ENCODE results near the gene AMOT.

Gene AMOT

DNA sequence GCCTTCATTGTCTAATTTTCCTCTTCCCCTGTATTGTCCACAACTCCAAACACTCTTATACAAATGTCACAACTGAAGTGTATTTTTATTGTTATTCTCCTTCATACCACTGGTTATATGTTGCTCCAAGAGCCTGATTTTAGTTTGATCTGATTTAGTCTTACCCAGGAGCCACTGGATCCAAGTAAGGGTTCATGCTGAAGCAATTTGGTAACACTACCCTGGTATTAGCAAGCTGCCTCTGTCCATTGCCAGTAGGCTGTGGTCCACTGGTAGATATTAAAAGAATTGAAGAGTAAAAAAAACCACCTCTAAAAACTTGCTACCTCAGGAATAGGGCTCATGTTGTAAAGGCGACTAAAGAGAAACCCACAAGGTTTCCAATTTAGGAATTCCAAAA is 41.2 kb downstream of the AMOT start:
- TF ChIP-seq EZH2phosphoT487 (conservative IDR thresholded peaks at IDR 0.05; ENCODE audit: low read length): no peak
- TF ChIP-seq, protein P1, sequence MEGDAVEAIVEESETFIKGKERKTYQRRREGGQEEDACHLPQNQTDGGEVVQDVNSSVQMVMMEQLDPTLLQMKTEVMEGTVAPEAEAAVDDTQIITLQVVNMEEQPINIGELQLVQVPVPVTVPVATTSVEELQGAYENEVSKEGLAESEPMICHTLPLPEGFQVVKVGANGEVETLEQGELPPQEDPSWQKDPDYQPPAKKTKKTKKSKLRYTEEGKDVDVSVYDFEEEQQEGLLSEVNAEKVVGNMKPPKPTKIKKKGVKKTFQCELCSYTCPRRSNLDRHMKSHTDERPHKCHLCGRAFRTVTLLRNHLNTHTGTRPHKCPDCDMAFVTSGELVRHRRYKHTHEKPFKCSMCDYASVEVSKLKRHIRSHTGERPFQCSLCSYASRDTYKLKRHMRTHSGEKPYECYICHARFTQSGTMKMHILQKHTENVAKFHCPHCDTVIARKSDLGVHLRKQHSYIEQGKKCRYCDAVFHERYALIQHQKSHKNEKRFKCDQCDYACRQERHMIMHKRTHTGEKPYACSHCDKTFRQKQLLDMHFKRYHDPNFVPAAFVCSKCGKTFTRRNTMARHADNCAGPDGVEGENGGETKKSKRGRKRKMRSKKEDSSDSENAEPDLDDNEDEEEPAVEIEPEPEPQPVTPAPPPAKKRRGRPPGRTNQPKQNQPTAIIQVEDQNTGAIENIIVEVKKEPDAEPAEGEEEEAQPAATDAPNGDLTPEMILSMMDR (IDR thresholded peaks at IDR 0.05; ENCODE audit: insufficient read depth, low read length, poor library complexity, severe bottlenecking): no peak
- H3K4me2 ChIP-seq (ENCODE audit: low read depth, low read length, poor library complexity, severe bottlenecking): no peak overlapping the region
- H3K9me2 ChIP-seq (replicated peaks; ENCODE audit: insufficient read depth, low read length): no peaks in the 10 kb centered on the region
- no peak overlapping the region for H3K9ac ChIP-seq (ENCODE audit: low read length)
- H3K27ac ChIP-seq (ENCODE audit: low read depth, low read length): no peak overlapping the region
- H3K4me3 ChIP-seq (ENCODE audit: insufficient read depth, low read length, poor library complexity, severe bottlenecking): no peak overlapping the region
- no peaks in the 10 kb centered on the region for H3F3A ChIP-seq (ENCODE audit: insufficient read depth)
- H4K20me1 ChIP-seq (ENCODE audit: low read depth, low read length): no peaks in the 10 kb centered on the region
- no peaks in the 10 kb centered on the region for H3K36me3 ChIP-seq (ENCODE audit: low read length)
- H3K27me3 ChIP-seq (ENCODE audit: low read length): no peaks in the 10 kb centered on the region
- H3K9me3 ChIP-seq (ENCODE audit: insufficient read depth, low read length): no peaks in the 10 kb centered on the region
- no peak overlapping the region for H2AFZ ChIP-seq (ENCODE audit: low read depth, low read length, severe bottlenecking)
- H3K79me2 ChIP-seq (ENCODE audit: insufficient read depth, low read length): no peaks in the 10 kb centered on the region

DNA sequence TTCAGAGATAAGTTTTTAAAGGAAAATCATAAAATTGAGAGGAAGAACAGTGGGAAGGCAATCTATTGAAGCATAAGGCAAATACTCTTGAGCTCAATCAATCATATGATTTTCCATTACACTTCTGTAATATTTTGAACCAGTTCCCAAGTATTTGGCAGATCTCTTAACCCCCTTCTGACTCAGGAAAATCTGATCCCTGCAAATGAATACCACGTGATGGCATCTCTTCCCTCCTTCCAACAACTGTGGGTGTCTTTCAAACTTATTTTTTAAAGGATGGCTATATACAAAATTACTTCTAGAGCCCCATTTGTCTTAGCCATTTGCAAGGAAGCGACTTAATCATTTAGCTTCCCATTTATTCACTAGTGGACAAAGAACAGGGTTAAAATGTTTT is 41.9 kb downstream of the AMOT start:
- H3K4me2 ChIP-seq (ENCODE audit: low read depth, low read length, poor library complexity, severe bottlenecking): no peak overlapping the region
- H3K9ac ChIP-seq (ENCODE audit: low read length): no peak overlapping the region
- no peak overlapping the region for H2AFZ ChIP-seq (ENCODE audit: low read depth, low read length, severe bottlenecking)
- H3K27ac ChIP-seq (ENCODE audit: low read depth, low read length): no peak overlapping the region
- H3K36me3 ChIP-seq (ENCODE audit: low read length): no peaks in the 10 kb centered on the region
- H3F3A ChIP-seq (ENCODE audit: insufficient read depth): no peaks in the 10 kb centered on the region
- TF ChIP-seq, protein P1 (IDR thresholded peaks at IDR 0.05; ENCODE audit: insufficient read depth, low read length, poor library complexity, severe bottlenecking): no peak
- no peak for TF ChIP-seq EZH2phosphoT487 (conservative IDR thresholded peaks at IDR 0.05; ENCODE audit: low read length)
- H3K27me3 ChIP-seq (ENCODE audit: low read length): no peaks in the 10 kb centered on the region
- H3K79me2 ChIP-seq (ENCODE audit: insufficient read depth, low read length): no peaks in the 10 kb centered on the region
- H3K9me2 ChIP-seq (replicated peaks; ENCODE audit: insufficient read depth, low read length): no peaks in the 10 kb centered on the region
- H3K9me3 ChIP-seq (ENCODE audit: insufficient read depth, low read length): no peaks in the 10 kb centered on the region
- H3K4me3 ChIP-seq (ENCODE audit: insufficient read depth, low read length, poor library complexity, severe bottlenecking): no peak overlapping the region
- no peaks in the 10 kb centered on the region for H4K20me1 ChIP-seq (ENCODE audit: low read depth, low read length)

DNA sequence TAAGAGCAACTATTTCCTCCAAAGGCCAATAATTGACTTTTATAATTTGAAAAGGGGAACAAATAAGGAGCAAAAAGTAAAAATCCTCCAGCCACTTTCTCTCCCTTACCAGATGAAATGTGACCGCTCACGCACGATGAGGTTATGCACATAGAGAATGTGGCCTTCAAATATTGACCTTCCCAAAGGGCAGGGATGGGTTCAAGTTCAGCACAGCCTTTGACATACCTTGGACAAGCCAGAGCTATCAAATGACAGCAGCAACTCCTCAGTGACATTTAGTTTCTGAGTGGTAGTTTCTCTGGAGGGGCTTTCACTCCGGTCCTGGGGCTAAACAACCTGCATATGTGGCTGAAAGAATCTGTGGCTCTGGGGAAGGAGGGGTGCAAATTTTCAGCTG is 50.7 kb downstream of the AMOT start:
- no peaks in the 10 kb centered on the region for H4K20me1 ChIP-seq (ENCODE audit: low read depth, low read length)
- no peak overlapping the region for H3K4me2 ChIP-seq (ENCODE audit: low read depth, low read length, poor library complexity, severe bottlenecking)
- H3K9me2 ChIP-seq (replicated peaks; ENCODE audit: insufficient read depth, low read length): no peaks in the 10 kb centered on the region
- H2AFZ ChIP-seq (ENCODE audit: low read depth, low read length, severe bottlenecking): no peak overlapping the region
- H3K79me2 ChIP-seq (ENCODE audit: insufficient read depth, low read length): no peaks in the 10 kb centered on the region
- no peaks in the 10 kb centered on the region for H3K9me3 ChIP-seq (ENCODE audit: insufficient read depth, low read length)
- no peaks in the 10 kb centered on the region for H3F3A ChIP-seq (ENCODE audit: insufficient read depth)
- no peak overlapping the region for H3K9ac ChIP-seq (ENCODE audit: low read length)
- no peaks in the 10 kb centered on the region for H3K36me3 ChIP-seq (ENCODE audit: low read length)
- H3K27ac ChIP-seq (ENCODE audit: low read depth, low read length): no peak overlapping the region
- no peaks in the 10 kb centered on the region for H3K27me3 ChIP-seq (ENCODE audit: low read length)
- TF ChIP-seq, protein P1 (IDR thresholded peaks at IDR 0.05; ENCODE audit: insufficient read depth, low read length, poor library complexity, severe bottlenecking): no peak
- TF ChIP-seq EZH2phosphoT487 (conservative IDR thresholded peaks at IDR 0.05; ENCODE audit: low read length): no peak
- no peak overlapping the region for H3K4me3 ChIP-seq (ENCODE audit: insufficient read depth, low read length, poor library complexity, severe bottlenecking)

Measured in SU-DHL-6 (cell line).